ENCODE data around the gene CDH2. TPM values are rescaled to one million over a fixed set of nuclear protein-coding genes. Genes with fewer than 3 reads are reported as not detected.

Gene CDH2
- total RNA-seq, 1 experiment from 2014 or later: 14.6 TPM

DNA sequence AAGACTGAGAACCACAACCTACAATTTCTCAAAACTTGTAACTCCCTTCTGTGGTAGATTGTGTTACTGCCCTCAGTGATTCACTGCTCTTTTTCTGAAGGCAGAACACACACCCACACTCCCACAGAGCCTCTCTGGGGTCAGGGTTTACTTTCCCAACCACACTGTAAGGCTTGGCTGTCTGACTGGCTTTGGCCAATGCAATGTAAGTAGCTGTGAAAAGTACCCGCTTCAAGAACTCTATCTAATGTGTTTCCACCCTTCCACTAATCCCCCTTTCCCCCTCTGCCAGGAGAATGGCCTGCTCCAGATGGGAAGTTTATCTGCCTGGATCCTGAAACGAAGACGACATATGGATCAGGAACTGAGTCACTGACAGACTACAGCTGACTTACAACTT, 222.7 kb downstream of the CDH2 start:
- Mint-ChIP-seq H3K27me3 (ENCODE audit: insufficient read depth, unreplicated experiment) (no peaks in the 10 kb centered on the region), H3K36me3 (ENCODE audit: insufficient read depth, unreplicated experiment) (no peaks in the 10 kb centered on the region), H3K9me3 (ENCODE audit: unreplicated experiment) (no peaks in the 10 kb centered on the region), H3K4me3 (ENCODE audit: unreplicated experiment) (no peak overlapping the region), H3K4me1 (ENCODE audit: insufficient read depth, unreplicated experiment) (no peaks in the 10 kb centered on the region), H3K27ac (ENCODE audit: low read depth, unreplicated experiment) (no peak overlapping the region)
- no TSS peak for BruUV-seq (replicated peaks)
- TF ChIP-seq, protein P1, sequence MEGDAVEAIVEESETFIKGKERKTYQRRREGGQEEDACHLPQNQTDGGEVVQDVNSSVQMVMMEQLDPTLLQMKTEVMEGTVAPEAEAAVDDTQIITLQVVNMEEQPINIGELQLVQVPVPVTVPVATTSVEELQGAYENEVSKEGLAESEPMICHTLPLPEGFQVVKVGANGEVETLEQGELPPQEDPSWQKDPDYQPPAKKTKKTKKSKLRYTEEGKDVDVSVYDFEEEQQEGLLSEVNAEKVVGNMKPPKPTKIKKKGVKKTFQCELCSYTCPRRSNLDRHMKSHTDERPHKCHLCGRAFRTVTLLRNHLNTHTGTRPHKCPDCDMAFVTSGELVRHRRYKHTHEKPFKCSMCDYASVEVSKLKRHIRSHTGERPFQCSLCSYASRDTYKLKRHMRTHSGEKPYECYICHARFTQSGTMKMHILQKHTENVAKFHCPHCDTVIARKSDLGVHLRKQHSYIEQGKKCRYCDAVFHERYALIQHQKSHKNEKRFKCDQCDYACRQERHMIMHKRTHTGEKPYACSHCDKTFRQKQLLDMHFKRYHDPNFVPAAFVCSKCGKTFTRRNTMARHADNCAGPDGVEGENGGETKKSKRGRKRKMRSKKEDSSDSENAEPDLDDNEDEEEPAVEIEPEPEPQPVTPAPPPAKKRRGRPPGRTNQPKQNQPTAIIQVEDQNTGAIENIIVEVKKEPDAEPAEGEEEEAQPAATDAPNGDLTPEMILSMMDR (IDR thresholded peaks at IDR 0.05; ENCODE audit: unreplicated experiment): no peak
- DNase-seq (ENCODE audit: unreplicated experiment): peak; percentile 3
- CTCF ChIA-PET: interaction anchor here (0.6 kb wide), 1 partner anchor 233 kb away, joined by 3 read pairs; no protein-coding TSS in a partner anchor
- intact Hi-C loops (cut with micrococcal nuclease): no loop called here
- POLR2A ChIA-PET: no interaction called here

DNA sequence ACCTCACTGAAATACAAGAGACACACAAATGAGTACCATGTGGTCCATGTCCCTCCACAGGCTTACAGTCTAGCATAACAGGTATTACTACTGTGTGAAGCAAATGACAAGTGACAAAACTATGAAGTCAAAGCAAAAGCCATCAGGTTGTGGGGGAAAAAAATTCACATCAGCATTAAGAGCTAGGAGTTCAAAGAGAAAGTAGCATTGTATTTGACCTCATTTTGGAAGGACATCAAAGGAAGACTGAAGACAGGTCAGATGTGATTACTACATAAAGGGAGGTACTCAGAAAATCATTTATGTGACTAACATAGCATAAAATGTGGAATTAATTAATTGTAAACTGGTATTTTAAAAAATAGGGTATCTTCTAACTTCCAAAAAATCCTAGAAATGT, 224.2 kb downstream of the CDH2 start:
- Mint-ChIP-seq H3K36me3 (ENCODE audit: insufficient read depth, unreplicated experiment) (no peaks in the 10 kb centered on the region), H3K4me1 (ENCODE audit: insufficient read depth, unreplicated experiment) (no peaks in the 10 kb centered on the region), H3K9me3 (ENCODE audit: unreplicated experiment) (no peaks in the 10 kb centered on the region), H3K4me3 (ENCODE audit: unreplicated experiment) (no peak overlapping the region), H3K27ac (ENCODE audit: low read depth, unreplicated experiment) (no peak overlapping the region), H3K27me3 (ENCODE audit: insufficient read depth, unreplicated experiment) (no peaks in the 10 kb centered on the region)
- intact Hi-C loops (cut with micrococcal nuclease): no loop called here
- ChIA-PET POLR2A (no interaction called here), CTCF (no interaction called here)
- DNase-seq (ENCODE audit: unreplicated experiment): no peak
- TF ChIP-seq, protein P1 (IDR thresholded peaks at IDR 0.05; ENCODE audit: unreplicated experiment): no peak
- BruUV-seq (replicated peaks): no TSS peak

DNA sequence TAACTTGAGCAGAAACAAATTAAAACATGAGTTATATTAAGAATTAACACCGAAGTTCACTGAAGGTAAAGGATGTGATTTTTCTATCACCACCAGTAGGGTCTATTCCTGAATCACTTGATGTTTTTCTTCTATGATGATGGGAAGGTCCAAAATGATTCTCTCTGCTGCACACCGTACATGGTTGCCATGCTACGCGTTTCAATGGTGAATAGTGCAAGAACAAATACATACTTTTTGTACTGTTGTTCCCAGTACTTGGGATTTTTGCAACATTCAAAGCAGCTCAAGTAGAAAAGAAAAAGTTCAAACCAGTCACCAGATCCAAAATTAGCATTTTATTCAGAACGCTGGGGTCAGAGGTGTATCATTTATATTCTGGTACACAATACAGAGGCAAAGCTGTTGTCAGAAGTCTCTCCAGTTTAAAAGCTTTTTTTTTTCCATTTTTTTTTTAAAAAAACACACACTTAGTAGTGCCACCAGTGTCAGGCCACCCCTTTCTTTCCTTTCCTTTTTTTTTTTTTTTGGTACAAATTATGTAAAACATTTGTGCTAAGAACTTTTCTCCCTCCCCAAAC, 226.2 kb downstream of the CDH2 start:
- ChIA-PET POLR2A (no interaction called here), CTCF (no interaction called here)
- Mint-ChIP-seq H3K36me3 (ENCODE audit: insufficient read depth, unreplicated experiment) (no peaks in the 10 kb centered on the region), H3K27ac (ENCODE audit: low read depth, unreplicated experiment) (no peak overlapping the region), H3K27me3 (ENCODE audit: insufficient read depth, unreplicated experiment) (no peaks in the 10 kb centered on the region), H3K9me3 (ENCODE audit: unreplicated experiment) (no peaks in the 10 kb centered on the region), H3K4me3 (ENCODE audit: unreplicated experiment) (no peak overlapping the region), H3K4me1 (ENCODE audit: insufficient read depth, unreplicated experiment) (no peaks in the 10 kb centered on the region)
- TF ChIP-seq, protein P1 (IDR thresholded peaks at IDR 0.05; ENCODE audit: unreplicated experiment): no peak
- BruUV-seq (replicated peaks): no TSS peak
- no peak for DNase-seq (ENCODE audit: unreplicated experiment)
- intact Hi-C loops (cut with micrococcal nuclease): no loop called here

DNA sequence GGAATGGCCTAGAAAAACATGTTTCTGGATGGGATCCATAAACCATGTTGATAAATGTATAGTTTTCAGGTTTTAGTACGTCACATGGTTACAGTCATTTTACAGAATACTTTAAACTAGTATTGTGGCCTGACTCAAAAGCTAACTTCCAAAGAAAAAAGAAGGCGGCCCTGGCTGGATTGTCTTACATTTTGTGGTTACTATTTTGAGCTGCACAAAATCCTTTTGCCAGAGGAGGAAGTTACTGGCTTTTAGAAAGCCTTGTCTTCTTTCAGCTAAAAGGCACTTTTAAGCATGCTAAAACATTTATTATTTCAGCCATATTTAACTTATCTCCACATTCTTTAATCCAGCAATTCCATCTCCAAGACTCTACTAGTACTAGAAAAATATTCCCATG, 227.9 kb downstream of the CDH2 start:
- BruUV-seq (replicated peaks): no TSS peak
- Mint-ChIP-seq H3K9me3 (ENCODE audit: unreplicated experiment) (no peaks in the 10 kb centered on the region), H3K4me3 (ENCODE audit: unreplicated experiment) (no peak overlapping the region), H3K4me1 (ENCODE audit: insufficient read depth, unreplicated experiment) (no peaks in the 10 kb centered on the region), H3K36me3 (ENCODE audit: insufficient read depth, unreplicated experiment) (no peaks in the 10 kb centered on the region), H3K27ac (ENCODE audit: low read depth, unreplicated experiment) (no peak overlapping the region), H3K27me3 (ENCODE audit: insufficient read depth, unreplicated experiment) (no peaks in the 10 kb centered on the region)
- CTCF ChIA-PET: interaction anchor here (0.7 kb wide), 1 partner anchor 18 kb away, joined by 4 read pairs; no protein-coding TSS in a partner anchor
- intact Hi-C loops (cut with micrococcal nuclease): no loop called here
- POLR2A ChIA-PET: no interaction called here
- TF ChIP-seq, protein P1 (IDR thresholded peaks at IDR 0.05; ENCODE audit: unreplicated experiment): no peak
- DNase-seq (ENCODE audit: unreplicated experiment): no peak

Measured in MCF 10A (cell line).